Activated naive CD8-positive, alpha-beta T cell treated with anti-CD3 and anti-CD28 coated beads, Interleukin-2, amount 10 ng/mL, durations not matched to agents 7 days and 5 days (primary cell): ENCODE measurements around the gene DYSF. TPM values are rescaled to one million over a fixed set of nuclear protein-coding genes. Genes with fewer than 3 reads are reported as not detected.
A peak's percentile ranks its signal among the peaks of the same experiment; 100 is the strongest.

ENCODE experiments used
- ATAC-seq: fragments of 150-1000 bp; cut with Tn5 transposase; one replicate; pipeline ENCODE4 v1.10.0; 2021; ENCODE audit warnings: low read depth, moderate library complexity
- POLR2A ChIA-PET: fragments of 350-600 bp; sonication (Branson Sonifier 250); formaldehyde crosslinking; loops from one replicate; lab custom pipeline; 2021; ENCODE audit warnings: antibody characterized with exemption; lab: Charles Lee
- DNase-seq: peaks from one replicate; pipeline ENCODE4 v3.0.0; 2021
- H3K27ac Mint-ChIP-seq: one replicate; pipeline ENCODE4 v1.8.0; 2022; ENCODE audit warnings: mild to moderate bottlenecking, mixed read lengths
- H3K27me3 Mint-ChIP-seq: one replicate; pipeline ENCODE4 v1.8.0; 2022; ENCODE audit warnings: mild to moderate bottlenecking, moderate library complexity, mixed read lengths
- H3K36me3 Mint-ChIP-seq: one replicate; pipeline ENCODE4 v1.8.0; 2021; ENCODE audit warnings: mild to moderate bottlenecking, mixed read lengths
- H3K4me1 Mint-ChIP-seq: one replicate; pipeline ENCODE4 v1.8.0; 2021; ENCODE audit warnings: mixed read lengths
- H3K4me3 Mint-ChIP-seq: one replicate; pipeline ENCODE4 v1.8.0; 2022; ENCODE audit warnings: mild to moderate bottlenecking, moderate library complexity, mixed read lengths
- H3K9me3 Mint-ChIP-seq: one replicate; pipeline ENCODE4 v1.8.0; 2021; ENCODE audit warnings: mixed read lengths
- total RNA-seq, 2 experiments: library from RNA; stranded (reverse); gene quantifications; one replicate each; pipeline ENCODE4 v1.2.3, GENCODE V29; 2021

Gene DYSF
- total RNA-seq, 2 experiments from 2014 or later, result 6.3 to 6.7 TPM

- H3K27me3 Mint-ChIP-seq, result peaks cover 3% of the 10 kb centered on the region
- no peaks in the 10 kb centered on the region for H3K36me3 Mint-ChIP-seq
- POLR2A ChIA-PET, result no interaction called here
- H3K4me1 Mint-ChIP-seq, result peaks cover 2% of the 10 kb centered on the region
- H3K9me3 Mint-ChIP-seq, result no peaks in the 10 kb centered on the region
- no peak overlapping the region for H3K4me3 Mint-ChIP-seq
- no peak for ATAC-seq
- no peak for DNase-seq
- H3K27ac Mint-ChIP-seq, result no peak overlapping the region
These were observed 51.9 kb downstream of the DYSF start for GRCh38 chr2:71505086-71505769.

- Mint-ChIP-seq H3K4me1 (peaks cover 2% of the 10 kb centered on the region), H3K27me3 (peaks cover 3% of the 10 kb centered on the region), H3K36me3 (no peaks in the 10 kb centered on the region), H3K27ac (no peak overlapping the region), H3K9me3 (no peaks in the 10 kb centered on the region), H3K4me3 (no peak overlapping the region)
- ATAC-seq (no peak), DNase-seq (no peak)
- POLR2A ChIA-PET, result no interaction called here
These were observed 52.4 kb downstream of the DYSF start for GRCh38 chr2:71505770-71506140.

GRCh38 chr2:71506222-71507153 lies 53.1 kb downstream of the DYSF start:
- no peak overlapping the region for H3K4me3 Mint-ChIP-seq
- no peak for DNase-seq
- ATAC-seq, result no peak
- H3K9me3 Mint-ChIP-seq, result no peaks in the 10 kb centered on the region
- POLR2A ChIA-PET, result no interaction called here
- H3K27me3 Mint-ChIP-seq, result peaks cover 3% of the 10 kb centered on the region
- no peaks in the 10 kb centered on the region for H3K36me3 Mint-ChIP-seq
- H3K4me1 Mint-ChIP-seq, result peaks cover 2% of the 10 kb centered on the region
- H3K27ac Mint-ChIP-seq, result no peak overlapping the region

- Mint-ChIP-seq H3K4me1 (peaks cover 2% of the 10 kb centered on the region), H3K27me3 (peaks cover 3% of the 10 kb centered on the region), H3K27ac (no peak overlapping the region), H3K4me3 (no peak overlapping the region), H3K9me3 (no peaks in the 10 kb centered on the region), H3K36me3 (no peaks in the 10 kb centered on the region)
- POLR2A ChIA-PET, result no interaction called here
- no peak for DNase-seq
- no peak for ATAC-seq
These were observed 54.1 kb downstream of the DYSF start for GRCh38 chr2:71507476-71507875.

- peak; percentile 63 for ATAC-seq
- no peak overlapping the region for H3K4me3 Mint-ChIP-seq
- peaks cover 4% of the 10 kb centered on the region for H3K27me3 Mint-ChIP-seq
- DNase-seq, result peak; percentile 69
- H3K27ac Mint-ChIP-seq, result no peak overlapping the region
- POLR2A ChIA-PET, result interaction anchor here (1.3 kb wide), 1 partner anchor 211 kb away, joined by 4 read pairs; no protein-coding TSS in a partner anchor
- no peaks in the 10 kb centered on the region for H3K9me3 Mint-ChIP-seq
- H3K4me1 Mint-ChIP-seq, result peaks cover 2% of the 10 kb centered on the region
- H3K36me3 Mint-ChIP-seq, result no peaks in the 10 kb centered on the region
These were observed 56.9 kb downstream of the DYSF start for GRCh38 chr2:71510196-71510807.

- DNase-seq (no peak), ATAC-seq (no peak)
- Mint-ChIP-seq H3K9me3 (no peaks in the 10 kb centered on the region), H3K27me3 (peaks cover 4% of the 10 kb centered on the region), H3K4me3 (no peak overlapping the region), H3K36me3 (no peaks in the 10 kb centered on the region), H3K4me1 (peaks cover 2% of the 10 kb centered on the region), H3K27ac (no peak overlapping the region)
- POLR2A ChIA-PET, result interaction anchor here (1.3 kb wide), 1 partner anchor 211 kb away, joined by 4 read pairs; no protein-coding TSS in a partner anchor
These were observed 57.6 kb downstream of the DYSF start for GRCh38 chr2:71510938-71511337.

GRCh38 chr2:71511776-71512175 lies 58.4 kb downstream of the DYSF start:
- Mint-ChIP-seq H3K4me1 (peaks cover 2% of the 10 kb centered on the region), H3K36me3 (no peaks in the 10 kb centered on the region), H3K4me3 (no peak overlapping the region), H3K27me3 (peaks cover 4% of the 10 kb centered on the region), H3K27ac (no peak overlapping the region), H3K9me3 (no peaks in the 10 kb centered on the region)
- POLR2A ChIA-PET, result no interaction called here
- ATAC-seq, result no peak
- DNase-seq, result no peak

GRCh38 chr2:71512386-71512785 lies 59.0 kb downstream of the DYSF start:
- DNase-seq (no peak), ATAC-seq (no peak)
- no peaks in the 10 kb centered on the region for H3K9me3 Mint-ChIP-seq
- POLR2A ChIA-PET, result no interaction called here
- H3K4me1 Mint-ChIP-seq, result peaks cover 2% of the 10 kb centered on the region
- peaks cover 4% of the 10 kb centered on the region for H3K27me3 Mint-ChIP-seq
- no peaks in the 10 kb centered on the region for H3K36me3 Mint-ChIP-seq
- no peak overlapping the region for H3K4me3 Mint-ChIP-seq
- H3K27ac Mint-ChIP-seq, result no peak overlapping the region

GRCh38 chr2:71513096-71513495 lies 59.7 kb downstream of the DYSF start:
- H3K4me1 Mint-ChIP-seq, result peaks cover 2% of the 10 kb centered on the region
- POLR2A ChIA-PET, result no interaction called here
- no peak for ATAC-seq
- no peak for DNase-seq
- peaks cover 4% of the 10 kb centered on the region for H3K27me3 Mint-ChIP-seq
- no peak overlapping the region for H3K4me3 Mint-ChIP-seq
- no peaks in the 10 kb centered on the region for H3K36me3 Mint-ChIP-seq
- H3K9me3 Mint-ChIP-seq, result no peaks in the 10 kb centered on the region
- H3K27ac Mint-ChIP-seq, result no peak overlapping the region

GRCh38 chr2:71513721-71514120 lies 60.4 kb downstream of the DYSF start:
- no peak overlapping the region for H3K4me3 Mint-ChIP-seq
- H3K27ac Mint-ChIP-seq, result no peak overlapping the region
- no peaks in the 10 kb centered on the region for H3K36me3 Mint-ChIP-seq
- peaks cover 2% of the 10 kb centered on the region for H3K4me1 Mint-ChIP-seq
- POLR2A ChIA-PET, result no interaction called here
- peaks cover 4% of the 10 kb centered on the region for H3K27me3 Mint-ChIP-seq
- H3K9me3 Mint-ChIP-seq, result no peaks in the 10 kb centered on the region
- DNase-seq (no peak), ATAC-seq (no peak)

GRCh38 chr2:71516253-71516888 lies 63.0 kb downstream of the DYSF start:
- DNase-seq (no peak), ATAC-seq (no peak)
- no peaks in the 10 kb centered on the region for H3K4me1 Mint-ChIP-seq
- POLR2A ChIA-PET, result no interaction called here
- no peak overlapping the region for H3K27ac Mint-ChIP-seq
- H3K4me3 Mint-ChIP-seq, result no peak overlapping the region
- peaks cover 7% of the 10 kb centered on the region for H3K27me3 Mint-ChIP-seq
- H3K36me3 Mint-ChIP-seq, result no peaks in the 10 kb centered on the region
- H3K9me3 Mint-ChIP-seq, result no peaks in the 10 kb centered on the region

- no peak for ATAC-seq
- POLR2A ChIA-PET, result no interaction called here
- no peaks in the 10 kb centered on the region for H3K9me3 Mint-ChIP-seq
These were observed 64.5 kb downstream of the DYSF start for GRCh38 chr2:71517851-71518250.

GRCh38 chr2:71521436-71521950 lies 68.1 kb downstream of the DYSF start:
- Mint-ChIP-seq H3K4me1 (no peaks in the 10 kb centered on the region), H3K4me3 (no peak overlapping the region), H3K36me3 (no peaks in the 10 kb centered on the region), H3K27ac (no peak overlapping the region), H3K27me3 (peaks cover 7% of the 10 kb centered on the region), H3K9me3 (no peaks in the 10 kb centered on the region)
- POLR2A ChIA-PET, result no interaction called here
- DNase-seq (no peak), ATAC-seq (no peak)

More at GRCh38 chr2:71517851-71518250, 64.5 kb downstream of the DYSF start:
- Mint-ChIP-seq H3K4me1 (no peaks in the 10 kb centered on the region), H3K36me3 (no peaks in the 10 kb centered on the region), H3K27ac (no peak overlapping the region), H3K4me3 (no peak overlapping the region), H3K27me3 (peaks cover 7% of the 10 kb centered on the region)
- no peak for DNase-seq
